ENCODE results near the gene LNX2.

Gene LNX2

GRCh38 chr13:27497563-27498230 is 122.6 kb downstream of the LNX2 start:
- no peak for DNase-seq

DNA sequence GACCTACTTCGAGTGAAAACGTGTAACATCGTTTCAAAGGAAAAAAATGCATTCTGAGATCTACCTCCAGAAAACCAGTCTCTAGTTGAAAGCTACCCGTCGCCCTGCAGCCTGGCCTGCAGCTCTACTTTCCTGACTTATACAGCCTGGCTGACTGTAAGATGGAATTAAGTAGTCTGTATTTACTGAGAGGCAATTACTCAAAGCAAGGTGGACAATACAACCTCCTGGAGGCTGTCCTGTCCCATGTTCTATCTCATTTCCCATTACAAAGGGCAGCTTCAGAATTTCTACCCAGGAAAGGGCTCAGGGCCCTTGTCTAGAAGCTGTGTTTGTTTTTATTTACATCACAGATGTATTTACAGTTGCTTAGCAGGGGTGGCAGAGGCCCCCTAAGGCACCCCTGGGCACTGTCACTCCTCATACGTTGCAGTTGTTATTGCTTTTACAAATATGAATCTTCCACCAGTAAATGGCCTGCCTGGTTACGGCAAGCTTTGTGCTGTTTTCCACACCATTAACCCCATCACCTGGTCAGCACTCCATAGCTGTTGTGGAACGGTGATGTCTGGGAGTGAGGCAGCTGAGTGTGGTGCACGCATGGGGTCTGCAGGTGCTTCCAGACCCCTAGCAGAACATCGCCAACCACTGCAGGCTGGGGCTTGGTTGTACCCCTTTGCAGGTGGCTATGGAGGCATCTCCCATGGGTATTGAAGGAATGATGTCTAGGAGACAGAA is 123.6 kb downstream of the LNX2 start:
- DNase-seq: peak; percentile 34

GRCh38 chr13:27496006-27496405 is 124.3 kb downstream of the LNX2 start:
- DNase-seq: no peak
